ENCODE data around the gene SDHD.

GRCh38 chr11:112114460-112114859 is 27.8 kb downstream of the SDHD start:
- no peak for TF ChIP-seq CTCF (IDR thresholded peaks at IDR 0.05; ENCODE audit: low read depth, low read length, missing input control)
- TF ChIP-seq TAF1 (conservative IDR thresholded peaks at IDR 0.05) = no peak
- no peak for TF ChIP-seq JUND (IDR thresholded peaks at IDR 0.05)
- no peak for TF ChIP-seq GABPA (IDR thresholded peaks at IDR 0.05 in 1 of 2, conservative IDR thresholded peaks at IDR 0.05 in 1 of 2)
- no peak for TF ChIP-seq HNF4A (conservative IDR thresholded peaks at IDR 0.05)
- no peak for TF ChIP-seq ATF3 (IDR thresholded peaks at IDR 0.05)
- TF ChIP-seq NR2F2 (IDR thresholded peaks at IDR 0.05) = no peak
- no peak for TF ChIP-seq YY1 (IDR thresholded peaks at IDR 0.05)
- TF ChIP-seq, protein P1, sequence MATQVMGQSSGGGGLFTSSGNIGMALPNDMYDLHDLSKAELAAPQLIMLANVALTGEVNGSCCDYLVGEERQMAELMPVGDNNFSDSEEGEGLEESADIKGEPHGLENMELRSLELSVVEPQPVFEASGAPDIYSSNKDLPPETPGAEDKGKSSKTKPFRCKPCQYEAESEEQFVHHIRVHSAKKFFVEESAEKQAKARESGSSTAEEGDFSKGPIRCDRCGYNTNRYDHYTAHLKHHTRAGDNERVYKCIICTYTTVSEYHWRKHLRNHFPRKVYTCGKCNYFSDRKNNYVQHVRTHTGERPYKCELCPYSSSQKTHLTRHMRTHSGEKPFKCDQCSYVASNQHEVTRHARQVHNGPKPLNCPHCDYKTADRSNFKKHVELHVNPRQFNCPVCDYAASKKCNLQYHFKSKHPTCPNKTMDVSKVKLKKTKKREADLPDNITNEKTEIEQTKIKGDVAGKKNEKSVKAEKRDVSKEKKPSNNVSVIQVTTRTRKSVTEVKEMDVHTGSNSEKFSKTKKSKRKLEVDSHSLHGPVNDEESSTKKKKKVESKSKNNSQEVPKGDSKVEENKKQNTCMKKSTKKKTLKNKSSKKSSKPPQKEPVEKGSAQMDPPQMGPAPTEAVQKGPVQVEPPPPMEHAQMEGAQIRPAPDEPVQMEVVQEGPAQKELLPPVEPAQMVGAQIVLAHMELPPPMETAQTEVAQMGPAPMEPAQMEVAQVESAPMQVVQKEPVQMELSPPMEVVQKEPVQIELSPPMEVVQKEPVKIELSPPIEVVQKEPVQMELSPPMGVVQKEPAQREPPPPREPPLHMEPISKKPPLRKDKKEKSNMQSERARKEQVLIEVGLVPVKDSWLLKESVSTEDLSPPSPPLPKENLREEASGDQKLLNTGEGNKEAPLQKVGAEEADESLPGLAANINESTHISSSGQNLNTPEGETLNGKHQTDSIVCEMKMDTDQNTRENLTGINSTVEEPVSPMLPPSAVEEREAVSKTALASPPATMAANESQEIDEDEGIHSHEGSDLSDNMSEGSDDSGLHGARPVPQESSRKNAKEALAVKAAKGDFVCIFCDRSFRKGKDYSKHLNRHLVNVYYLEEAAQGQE (IDR thresholded peaks at IDR 0.05) = no peak
- TF ChIP-seq EGR1 (IDR thresholded peaks at IDR 0.05; ENCODE audit: low read depth in 2 of 2) = no peak
- no peak for TF ChIP-seq FOXA1 (IDR thresholded peaks at IDR 0.05)
- no peak for TF ChIP-seq FOXA2 (IDR thresholded peaks at IDR 0.05)
- TF ChIP-seq SP1 (IDR thresholded peaks at IDR 0.05) = no peak
- TF ChIP-seq MAX (IDR thresholded peaks at IDR 0.05) = no peak

Data from liver (tissue), 3 donors.